ENCODE data around the gene CTSL.

Gene CTSL

DNA sequence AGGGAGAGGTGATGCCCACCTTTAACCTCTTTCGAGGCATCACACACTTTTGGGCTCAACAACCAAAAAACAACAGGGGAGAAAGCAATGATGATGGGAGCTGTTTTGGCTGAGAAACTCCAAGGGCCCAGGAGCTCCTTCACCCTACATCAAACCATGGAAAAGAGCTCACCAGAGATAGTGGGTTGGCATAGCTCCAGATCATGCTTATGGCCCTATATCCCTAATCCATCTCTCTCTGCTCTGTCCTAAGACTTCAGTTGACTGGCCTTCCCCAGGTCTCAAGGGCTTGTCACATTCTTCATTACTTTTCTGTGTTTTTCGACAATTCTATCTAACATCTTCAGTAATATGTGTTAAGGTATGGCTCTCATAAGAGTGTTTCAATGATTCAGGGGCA is 5.7 kb upstream of the CTSL start:
- no peaks in the 10 kb centered on the region for H3K9me3 ChIP-seq (ENCODE audit: control insufficient read depth, insufficient read depth, low read length)
- no peaks in the 10 kb centered on the region for H3K4me1 ChIP-seq (ENCODE audit: insufficient read depth, low read length)
- no peaks in the 10 kb centered on the region for H3K36me3 ChIP-seq (ENCODE audit: insufficient read depth, low read length)

DNA sequence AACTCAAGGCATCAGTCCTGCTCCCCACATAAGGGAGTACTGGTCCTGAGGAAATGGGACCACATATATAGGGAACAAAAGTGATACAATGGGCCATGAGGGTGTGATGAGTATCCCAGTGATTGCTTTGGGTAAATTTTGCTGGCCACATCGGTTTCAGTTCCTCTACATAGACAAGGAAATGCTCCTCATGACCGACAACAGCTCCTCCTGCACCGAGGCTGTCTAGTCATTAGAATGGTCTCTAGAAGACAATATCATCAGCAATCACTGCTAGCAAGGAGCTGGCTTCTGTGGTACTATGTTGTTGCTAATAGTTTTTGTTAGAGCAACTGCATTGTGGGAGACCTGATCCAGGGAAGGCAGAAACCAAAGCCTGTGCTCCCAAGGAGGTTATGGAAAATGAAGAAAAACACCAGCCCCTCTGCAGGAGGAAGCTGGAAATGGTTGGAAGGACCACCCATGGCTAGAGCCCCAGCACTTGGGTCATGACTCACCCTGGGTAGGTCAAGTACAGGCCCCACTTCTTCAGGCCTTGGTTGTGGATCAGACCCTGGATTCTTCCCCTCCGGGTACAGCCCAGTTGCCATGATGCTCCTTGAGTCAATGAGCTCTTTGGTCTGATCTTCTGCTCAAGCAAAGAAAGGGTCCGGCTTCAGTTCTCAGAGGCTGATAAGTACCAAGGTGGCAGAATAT is 3.4 kb upstream of the CTSL start:
- Histone ChIP-seq H3K36me3 (ENCODE audit: insufficient read depth, low read length) (no peaks in the 10 kb centered on the region), H3K4me1 (ENCODE audit: insufficient read depth, low read length) (peaks cover 3% of the 10 kb centered on the region; the same call in 1 of the 2 replicates), H3K9me3 (ENCODE audit: control insufficient read depth, insufficient read depth, low read length) (no peaks in the 10 kb centered on the region), H3K9ac (ENCODE audit: low read depth, low read length) (no peak overlapping the region)

More for the DNA sequence above, 5.7 kb upstream of the CTSL start:
- no peak overlapping the region for H3K9ac ChIP-seq (ENCODE audit: low read depth, low read length)

DNA sequence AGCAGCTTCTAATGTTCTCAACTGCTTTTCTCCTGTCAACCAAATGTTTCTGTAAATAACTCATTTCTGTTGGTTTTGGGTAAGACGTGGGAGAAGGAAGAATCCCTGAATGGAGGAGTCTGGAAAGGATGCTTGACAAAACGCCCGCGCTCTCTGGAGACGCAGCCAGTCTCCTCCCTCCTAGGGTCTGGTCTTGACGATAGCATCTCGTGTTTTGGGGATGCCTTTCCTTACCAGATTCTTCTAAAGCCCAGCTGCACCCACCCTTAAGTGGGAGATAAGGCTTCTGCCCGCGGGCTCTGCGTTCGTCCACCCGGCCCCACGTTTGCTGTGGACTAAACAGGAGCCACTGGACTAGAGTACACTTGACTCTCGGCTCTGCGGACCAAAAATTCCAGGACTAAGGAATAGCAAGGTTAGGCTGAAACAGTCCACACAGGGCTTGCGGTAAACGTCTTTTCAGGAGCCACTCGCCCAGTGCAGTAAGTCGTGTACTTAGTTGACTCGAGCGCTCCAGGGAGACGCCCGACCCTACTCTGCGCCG is 491 bp upstream of the CTSL start:
- H3K4me1 ChIP-seq (ENCODE audit: insufficient read depth, low read length), result peaks cover 3% of the 10 kb centered on the region; the same call in 1 of the 2 replicates
- peaks cover 12% of the 10 kb centered on the region; the same call in 1 of the 2 replicates for H3K36me3 ChIP-seq (ENCODE audit: insufficient read depth, low read length)
- H3K9ac ChIP-seq (ENCODE audit: low read depth, low read length), result peak overlapping the region; percentile 55; the same call in 1 of the 2 replicates
- no peaks in the 10 kb centered on the region for H3K9me3 ChIP-seq (ENCODE audit: control insufficient read depth, insufficient read depth, low read length)

DNA sequence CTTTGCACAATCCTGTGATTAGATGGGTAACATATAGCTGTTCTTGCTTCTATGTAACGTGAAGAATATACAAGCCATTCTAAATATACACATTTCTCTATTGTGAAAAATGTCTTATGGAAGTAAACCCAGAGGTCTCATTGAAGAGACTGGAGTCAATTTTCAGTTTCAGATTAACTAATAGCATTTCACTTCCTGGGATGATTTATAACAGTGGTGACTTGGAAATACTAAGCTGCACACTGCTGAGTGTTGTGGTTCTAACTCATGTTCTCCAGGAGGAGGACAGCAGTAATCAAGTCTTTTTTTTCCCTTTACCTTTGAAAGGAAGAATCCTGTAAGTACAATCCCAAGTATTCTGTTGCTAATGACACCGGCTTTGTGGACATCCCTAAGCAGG is 3.3 kb downstream of the CTSL start:
- no peaks in the 10 kb centered on the region for H3K9me3 ChIP-seq (ENCODE audit: control insufficient read depth, insufficient read depth, low read length)
- H3K36me3 ChIP-seq (ENCODE audit: insufficient read depth, low read length), result peaks cover 12% of the 10 kb centered on the region; the same call in 1 of the 2 replicates

DNA sequence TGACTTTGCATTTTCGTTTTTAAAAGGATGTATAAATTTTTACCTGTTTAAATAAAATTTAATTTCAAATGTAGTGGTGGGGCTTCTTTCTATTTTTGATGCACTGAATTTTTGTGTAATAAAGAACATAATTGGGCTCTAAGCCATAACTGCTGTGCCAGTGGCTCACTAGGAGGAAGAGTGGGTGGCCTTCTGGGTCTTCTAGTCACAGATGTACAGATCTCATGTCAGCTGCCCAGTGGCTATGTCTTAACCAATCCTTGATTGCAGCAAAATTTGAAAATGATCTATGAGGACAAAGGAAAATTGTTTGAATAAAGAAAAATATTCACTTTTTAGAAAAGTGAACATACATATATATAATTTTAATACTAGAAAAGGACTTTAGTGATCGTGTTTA is 5.4 kb downstream of the CTSL start:
- Histone ChIP-seq H3K9me3 (ENCODE audit: control insufficient read depth, insufficient read depth, low read length) (no peaks in the 10 kb centered on the region), H3K36me3 (ENCODE audit: insufficient read depth, low read length) (peaks cover 12% of the 10 kb centered on the region; the same call in 1 of the 2 replicates), H3K9ac (ENCODE audit: low read depth, low read length) (no peak overlapping the region), H3K4me1 (ENCODE audit: insufficient read depth, low read length) (peaks cover 3% of the 10 kb centered on the region; the same call in 1 of the 2 replicates)

More for the DNA sequence above, 3.3 kb downstream of the CTSL start:
- peaks cover 3% of the 10 kb centered on the region; the same call in 1 of the 2 replicates for H3K4me1 ChIP-seq (ENCODE audit: insufficient read depth, low read length)
- no peak overlapping the region for H3K9ac ChIP-seq (ENCODE audit: low read depth, low read length)

DNA sequence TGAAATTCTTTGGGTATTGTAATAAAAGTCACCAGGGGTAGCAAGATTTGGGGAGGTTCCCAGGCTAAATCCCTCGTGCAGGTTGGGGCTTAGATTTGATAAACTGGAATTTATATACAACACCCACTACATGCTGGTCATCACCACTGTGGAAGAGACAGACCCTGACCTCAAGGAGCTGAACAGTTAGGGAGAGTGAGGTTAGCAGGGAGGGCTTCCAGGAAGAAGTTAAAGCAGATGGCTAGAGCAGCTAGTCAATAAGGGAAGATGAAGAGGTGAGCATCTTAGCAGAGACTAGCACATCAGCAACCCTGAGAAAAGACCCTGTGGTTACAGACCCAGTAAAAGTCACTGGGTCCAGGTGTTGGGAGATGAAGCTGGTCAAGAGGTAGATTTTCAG is 6.4 kb downstream of the CTSL start:
- H3K9me3 ChIP-seq (ENCODE audit: control insufficient read depth, insufficient read depth, low read length), result no peaks in the 10 kb centered on the region
- no peak overlapping the region for H3K9ac ChIP-seq (ENCODE audit: low read depth, low read length)
- peaks cover 12% of the 10 kb centered on the region; the same call in 1 of the 2 replicates for H3K36me3 ChIP-seq (ENCODE audit: insufficient read depth, low read length)
- H3K4me1 ChIP-seq (ENCODE audit: insufficient read depth, low read length), result no peaks in the 10 kb centered on the region

DNA sequence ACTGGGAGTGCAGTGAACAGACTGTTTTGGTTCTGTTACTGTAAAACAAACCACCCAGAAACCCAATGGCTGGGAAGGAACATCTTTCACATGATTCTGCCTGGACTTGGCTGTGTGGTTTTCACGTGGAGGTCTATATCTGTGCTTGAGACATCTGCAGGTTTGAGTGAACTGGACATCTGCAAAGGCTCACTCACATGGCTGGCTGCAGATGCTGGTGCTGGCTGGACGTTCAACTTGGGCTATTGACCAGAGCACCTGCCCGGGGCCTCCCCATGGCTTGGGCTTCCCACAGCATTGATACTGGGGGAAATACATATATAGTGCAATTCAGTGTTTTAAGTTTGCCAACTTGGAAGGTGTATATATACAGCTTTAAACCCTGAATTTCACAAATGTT is 6.8 kb downstream of the CTSL start:
- H3K9me3 ChIP-seq (ENCODE audit: control insufficient read depth, insufficient read depth, low read length), result no peaks in the 10 kb centered on the region
- H3K4me1 ChIP-seq (ENCODE audit: insufficient read depth, low read length), result no peaks in the 10 kb centered on the region
- no peak overlapping the region for H3K9ac ChIP-seq (ENCODE audit: low read depth, low read length)
- peaks cover 12% of the 10 kb centered on the region; the same call in 1 of the 2 replicates for H3K36me3 ChIP-seq (ENCODE audit: insufficient read depth, low read length)

DNA sequence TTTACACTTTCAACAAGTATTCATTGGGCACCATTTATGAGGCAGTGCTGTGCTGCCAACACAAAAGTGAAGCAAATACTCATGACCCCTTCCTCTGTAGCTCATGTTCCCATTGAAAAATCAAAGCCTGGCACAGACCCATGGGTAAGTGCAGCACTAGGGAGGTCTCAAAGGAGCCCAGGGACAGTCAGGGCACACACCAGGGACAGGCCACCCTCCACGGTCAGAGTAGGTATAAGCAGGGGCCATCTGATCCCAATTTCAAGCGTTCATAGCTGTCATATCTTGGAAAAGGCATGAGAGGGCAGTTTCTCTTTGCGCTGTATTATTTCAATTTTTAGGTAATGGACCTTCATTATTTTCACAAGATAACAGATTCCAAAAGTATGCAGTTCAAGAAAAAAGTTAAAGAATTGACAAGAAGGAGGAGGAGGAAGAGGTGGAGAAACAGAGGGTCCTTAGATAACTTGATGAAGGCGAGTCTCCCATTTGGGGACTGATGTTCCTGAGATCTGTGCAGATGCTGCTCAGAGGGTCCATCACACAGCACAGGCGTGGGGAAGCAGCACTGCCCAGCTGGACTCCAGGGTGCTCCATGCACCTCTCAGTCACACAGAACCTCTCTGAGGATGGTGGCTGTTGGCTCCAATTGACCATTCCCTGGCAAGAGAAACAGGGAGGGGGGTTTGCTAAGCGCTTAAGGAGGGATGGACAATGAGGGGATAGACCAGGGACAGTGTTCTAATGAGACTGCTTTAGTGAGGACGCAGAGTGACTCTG is 7.5 kb downstream of the CTSL start:
- Histone ChIP-seq H3K9ac (ENCODE audit: low read depth, low read length) (no peak overlapping the region), H3K9me3 (ENCODE audit: control insufficient read depth, insufficient read depth, low read length) (no peaks in the 10 kb centered on the region), H3K36me3 (ENCODE audit: insufficient read depth, low read length) (peaks cover 5% of the 10 kb centered on the region; the same call in 1 of the 2 replicates), H3K4me1 (ENCODE audit: insufficient read depth, low read length) (no peaks in the 10 kb centered on the region)

DNA sequence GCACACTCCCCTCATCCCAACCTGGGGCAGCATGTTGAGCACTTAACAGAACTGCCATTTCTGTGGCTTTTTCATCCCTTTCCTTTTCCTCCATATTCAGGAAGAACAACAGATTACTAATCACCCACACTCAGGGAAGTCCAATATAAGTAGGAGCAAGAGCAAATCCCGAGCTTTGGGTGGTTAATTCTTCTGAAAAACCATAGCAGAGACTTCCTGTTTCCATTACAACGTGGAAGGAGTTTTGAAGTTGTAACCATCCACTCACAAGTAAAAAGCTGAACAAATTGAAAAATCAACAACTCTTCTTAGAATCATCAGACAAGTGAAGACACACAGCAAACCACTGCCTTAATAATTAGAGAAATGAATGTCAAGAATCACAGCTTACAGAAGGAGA is 8.2 kb downstream of the CTSL start:
- Histone ChIP-seq H3K9ac (ENCODE audit: low read depth, low read length) (no peak overlapping the region), H3K4me1 (ENCODE audit: insufficient read depth, low read length) (no peaks in the 10 kb centered on the region), H3K36me3 (ENCODE audit: insufficient read depth, low read length) (peaks cover 4% of the 10 kb centered on the region; the same call in 1 of the 2 replicates), H3K9me3 (ENCODE audit: control insufficient read depth, insufficient read depth, low read length) (no peaks in the 10 kb centered on the region)

DNA sequence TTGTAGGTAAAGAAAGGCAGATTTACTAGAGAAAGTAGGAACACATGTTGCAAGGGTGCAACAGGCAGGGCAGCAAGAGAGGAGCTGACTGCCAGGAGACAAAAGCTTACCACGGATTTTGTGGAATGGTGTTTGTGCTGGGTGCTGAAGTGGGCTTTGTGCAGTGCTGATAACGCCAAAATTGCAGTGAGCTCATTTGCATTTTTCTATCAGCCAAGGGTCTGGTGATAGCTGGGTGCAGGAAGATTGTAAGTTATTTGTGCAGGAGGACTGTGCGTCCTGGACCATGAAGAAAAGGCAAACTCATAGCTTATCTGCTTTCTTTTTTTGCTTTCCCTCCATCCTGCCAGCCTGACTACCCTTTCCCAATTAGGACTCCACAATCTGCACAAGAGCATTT is 13.6 kb downstream of the CTSL start:
- no peaks in the 10 kb centered on the region for H3K4me1 ChIP-seq (ENCODE audit: insufficient read depth, low read length)
- no peaks in the 10 kb centered on the region for H3K36me3 ChIP-seq (ENCODE audit: insufficient read depth, low read length)
- no peak overlapping the region for H3K9ac ChIP-seq (ENCODE audit: low read depth, low read length)
- H3K9me3 ChIP-seq (ENCODE audit: control insufficient read depth, insufficient read depth, low read length), result no peaks in the 10 kb centered on the region

DNA sequence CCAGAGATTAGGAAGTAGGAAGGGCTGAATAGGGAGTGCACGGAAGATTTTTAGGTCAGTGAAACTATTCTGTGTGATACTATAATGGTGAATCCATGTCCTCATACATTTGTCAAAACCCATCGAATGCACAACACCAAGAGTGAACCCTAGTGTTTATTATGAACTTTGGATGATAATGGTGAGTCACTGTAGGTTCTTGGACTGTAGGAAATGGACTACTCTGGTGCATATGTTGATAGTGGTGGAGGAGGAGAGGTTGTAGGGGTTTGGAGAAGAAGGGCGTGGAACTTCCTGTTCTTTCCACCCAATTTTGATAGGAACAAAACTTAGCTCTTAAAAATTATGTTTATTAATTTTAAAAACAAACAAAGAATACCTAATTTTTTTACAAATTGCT is 14.3 kb downstream of the CTSL start:
- no peaks in the 10 kb centered on the region for H3K9me3 ChIP-seq (ENCODE audit: control insufficient read depth, insufficient read depth, low read length)
- H3K9ac ChIP-seq (ENCODE audit: low read depth, low read length), result no peak overlapping the region
- H3K36me3 ChIP-seq (ENCODE audit: insufficient read depth, low read length), result no peaks in the 10 kb centered on the region
- H3K4me1 ChIP-seq (ENCODE audit: insufficient read depth, low read length), result no peaks in the 10 kb centered on the region

DNA sequence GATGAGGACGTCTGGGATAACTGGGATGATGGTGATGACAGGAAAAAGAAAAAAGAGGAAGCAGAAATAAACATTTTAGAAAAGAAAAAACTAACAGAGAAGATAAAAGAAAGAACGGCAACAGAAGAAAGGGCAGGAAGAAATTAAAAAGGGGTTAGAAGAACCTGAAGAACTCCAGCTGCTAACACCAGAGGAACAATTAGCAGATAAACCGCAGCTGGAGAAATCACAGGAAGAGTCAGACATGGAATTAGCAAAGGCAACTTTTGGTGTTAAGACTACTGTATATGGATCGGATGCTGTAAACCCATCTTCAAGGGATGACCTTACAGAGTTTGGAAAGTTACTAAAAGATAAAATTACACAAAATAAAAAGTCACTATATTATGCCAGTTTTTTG is 15.4 kb downstream of the CTSL start:
- H3K9me3 ChIP-seq (ENCODE audit: control insufficient read depth, insufficient read depth, low read length), result no peaks in the 10 kb centered on the region
- no peaks in the 10 kb centered on the region for H3K4me1 ChIP-seq (ENCODE audit: insufficient read depth, low read length)
- no peaks in the 10 kb centered on the region for H3K36me3 ChIP-seq (ENCODE audit: insufficient read depth, low read length)
- no peak overlapping the region for H3K9ac ChIP-seq (ENCODE audit: low read depth, low read length)

DNA sequence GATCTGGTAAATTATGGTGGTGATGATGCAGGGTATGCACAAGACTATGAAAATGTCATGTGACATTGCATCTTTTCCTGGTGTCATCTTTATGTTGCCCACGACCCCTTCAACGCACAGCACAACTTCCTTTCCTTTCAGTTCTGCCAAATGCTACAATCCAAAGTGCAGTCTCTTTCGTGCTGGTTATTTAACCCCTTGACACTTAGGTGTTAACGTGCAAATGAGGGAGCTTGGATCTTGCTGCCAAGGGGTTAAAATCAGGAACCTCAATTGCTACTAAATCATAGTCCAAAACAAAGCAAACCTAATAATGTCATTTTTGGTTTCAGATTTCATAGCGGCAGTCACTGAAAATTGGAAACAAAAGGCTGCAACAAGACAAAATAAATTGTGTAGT is 16.0 kb downstream of the CTSL start:
- H3K9ac ChIP-seq (ENCODE audit: low read depth, low read length), result no peak overlapping the region
- no peaks in the 10 kb centered on the region for H3K4me1 ChIP-seq (ENCODE audit: insufficient read depth, low read length)
- no peaks in the 10 kb centered on the region for H3K9me3 ChIP-seq (ENCODE audit: control insufficient read depth, insufficient read depth, low read length)
- H3K36me3 ChIP-seq (ENCODE audit: insufficient read depth, low read length), result no peaks in the 10 kb centered on the region

DNA sequence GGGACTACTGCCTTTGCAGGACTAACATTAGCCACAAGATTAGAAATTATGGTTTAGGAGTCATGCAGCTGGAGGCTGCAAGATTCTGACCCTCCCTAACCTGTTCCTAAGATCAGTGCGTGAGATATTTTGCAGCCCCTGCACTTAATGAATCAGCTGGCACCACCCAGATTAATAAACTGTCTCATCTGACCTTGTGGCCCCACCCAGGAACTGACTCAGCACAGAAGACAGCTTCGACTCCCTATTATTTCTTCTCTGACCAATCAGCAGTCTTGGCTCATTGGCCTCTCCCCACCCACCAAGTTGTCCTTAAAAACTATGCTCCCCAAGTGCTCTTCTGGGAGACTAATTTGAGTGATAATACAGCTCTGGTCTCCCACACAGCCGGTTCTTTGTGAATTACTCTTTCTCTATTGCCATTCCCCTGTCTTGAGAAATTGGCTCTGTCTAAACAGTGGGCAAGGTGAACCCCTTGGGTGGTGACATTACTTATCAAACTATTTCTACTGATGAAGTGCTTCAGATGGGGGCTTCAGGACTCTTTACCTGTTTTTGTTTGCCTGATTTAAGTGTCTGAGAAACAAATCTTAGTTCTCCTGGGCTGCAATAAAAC is 17.0 kb downstream of the CTSL start:
- no peaks in the 10 kb centered on the region for H3K9me3 ChIP-seq (ENCODE audit: control insufficient read depth, insufficient read depth, low read length)
- H3K9ac ChIP-seq (ENCODE audit: low read depth, low read length), result no peak overlapping the region
- no peaks in the 10 kb centered on the region for H3K36me3 ChIP-seq (ENCODE audit: insufficient read depth, low read length)
- no peaks in the 10 kb centered on the region for H3K4me1 ChIP-seq (ENCODE audit: insufficient read depth, low read length)

All from ES-I3 (cell line).